NCI-H187 treated with DMSO at 0.1 percent for 48 hours (cell line): ENCODE results near the gene MYB.

Experiments
- DNase-seq: peaks from one replicate; lab custom pipeline; 2025; lab: John Stamatoyannopoulos, UW

The MYB gene

GRCh38 chr6:135251498-135252441 is 70.7 kb downstream of the MYB start:
- peak; percentile 78 for DNase-seq

DNA sequence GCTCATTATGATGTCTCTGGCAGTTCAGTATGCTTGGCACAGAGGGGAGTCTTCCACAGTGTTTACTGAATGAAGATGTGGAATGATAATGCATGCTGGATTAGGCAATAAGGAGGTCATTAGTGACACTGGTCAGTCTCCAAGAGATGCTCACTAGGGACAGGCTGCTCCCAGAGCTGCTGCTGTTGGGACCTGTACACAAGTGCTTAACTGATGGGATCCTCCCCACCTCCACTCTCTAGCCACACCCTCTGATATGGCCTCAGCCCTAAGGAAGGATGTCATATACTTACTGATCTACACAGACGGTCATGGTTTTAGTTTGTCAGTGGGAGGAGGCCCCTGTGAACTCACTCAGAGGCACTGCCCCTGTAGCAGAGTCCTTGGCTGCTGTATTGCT is 73.4 kb downstream of the MYB start:
- DNase-seq, result no peak

DNA sequence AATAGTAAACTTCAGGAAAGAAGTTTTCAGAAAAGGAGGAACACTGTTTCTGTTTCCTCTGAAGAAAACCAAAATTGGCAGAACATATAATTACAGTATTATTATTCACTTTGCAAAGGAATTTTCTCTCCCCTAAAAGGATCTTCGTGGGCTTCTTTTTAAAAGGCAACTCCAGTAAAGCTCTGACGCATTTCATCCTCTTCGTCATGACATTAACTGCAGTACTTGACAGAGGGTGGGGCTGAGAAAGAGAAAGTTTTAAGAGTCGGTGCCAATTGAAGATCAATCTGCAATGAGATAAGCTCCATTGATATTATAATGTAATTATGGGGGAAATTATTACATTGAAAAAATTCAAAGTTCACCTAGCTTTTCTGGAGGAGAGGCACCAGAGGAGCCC is 75.8 kb downstream of the MYB start:
- no peak for DNase-seq

GRCh38 chr6:135257631-135258405 is 76.7 kb downstream of the MYB start:
- no peak for DNase-seq

DNA sequence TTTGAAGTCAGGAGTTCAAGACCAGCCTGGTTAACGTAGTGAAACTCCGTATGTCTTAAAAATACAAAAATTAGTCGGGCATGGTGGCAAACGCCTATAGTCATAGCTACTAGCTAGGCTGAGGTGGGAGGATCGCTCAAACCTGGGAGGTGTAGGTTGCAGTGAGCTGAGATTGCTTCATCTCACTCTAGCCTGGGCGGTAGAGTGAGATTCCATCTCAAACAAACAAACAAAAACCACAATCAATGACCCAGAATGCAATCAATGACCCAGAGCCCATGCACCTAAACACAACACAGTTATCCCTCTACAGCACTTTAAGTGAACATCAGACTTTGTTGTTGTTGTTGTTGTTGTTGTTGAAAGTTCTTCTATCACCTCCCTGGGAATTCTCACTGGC is 77.9 kb downstream of the MYB start:
- no peak for DNase-seq

DNA sequence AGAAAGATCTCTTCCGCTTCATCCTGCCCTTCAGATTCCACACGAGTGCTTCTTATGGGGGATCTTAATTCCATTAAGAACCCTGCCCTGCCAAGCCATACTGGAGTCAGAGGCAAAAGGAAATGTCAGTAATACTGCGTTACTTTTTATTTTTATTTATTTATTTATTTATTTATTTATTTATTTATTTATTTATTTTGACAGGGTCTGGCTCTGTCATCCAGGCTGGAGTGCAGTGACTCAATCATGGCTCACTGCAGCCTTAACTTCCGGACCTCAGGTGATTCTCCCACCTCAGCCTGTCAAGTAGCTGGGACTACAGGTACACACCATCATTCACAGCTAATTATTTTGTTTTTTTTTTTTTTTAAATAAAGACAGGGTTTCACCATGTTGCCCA is 79.5 kb downstream of the MYB start:
- no peak for DNase-seq

- DNase-seq, result no peak
These were observed 81.0 kb downstream of the MYB start for GRCh38 chr6:135261872-135262725.

- DNase-seq, result no peak
These were observed 84.2 kb downstream of the MYB start for GRCh38 chr6:135265278-135265677.

DNA sequence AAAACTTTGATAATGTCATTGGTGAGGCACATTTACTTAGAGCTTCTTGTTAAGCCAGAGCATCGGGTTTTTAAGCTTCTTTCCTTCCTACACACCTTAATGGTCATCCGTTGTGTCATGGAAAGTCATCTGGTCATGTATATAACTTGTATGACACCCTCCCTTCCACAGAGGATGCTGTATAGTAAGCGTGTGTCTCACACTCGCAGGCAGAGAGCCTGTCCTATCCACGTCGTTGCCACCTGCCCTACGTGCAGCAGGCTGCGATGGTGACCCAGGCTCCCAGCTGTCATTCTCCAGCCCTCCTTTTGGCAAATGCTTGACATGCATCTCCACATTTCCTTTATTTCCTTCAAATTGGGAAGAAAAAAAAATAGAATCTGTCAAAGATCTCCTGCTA is 85.6 kb downstream of the MYB start:
- DNase-seq, result no peak

DNA sequence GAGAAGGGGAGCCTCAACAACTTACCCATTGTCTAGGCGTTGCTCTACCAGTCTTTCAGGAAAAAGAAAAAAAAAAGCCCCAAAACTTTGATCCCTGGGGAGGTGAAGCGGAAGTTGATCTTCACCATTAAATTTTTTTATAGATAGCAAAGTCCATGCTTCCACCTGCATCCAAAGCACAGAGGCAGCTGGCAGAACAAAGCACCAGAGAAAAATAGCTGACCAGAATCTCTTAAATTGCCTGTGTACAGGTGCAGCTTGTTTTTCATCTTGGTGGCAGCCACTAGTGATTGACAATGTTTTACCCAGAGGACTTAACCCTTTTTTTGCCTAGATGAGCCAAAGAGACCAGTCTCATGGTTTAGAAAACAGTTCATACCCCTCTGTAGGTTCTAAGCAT is 86.0 kb downstream of the MYB start:
- DNase-seq, result peak; percentile 75

DNA sequence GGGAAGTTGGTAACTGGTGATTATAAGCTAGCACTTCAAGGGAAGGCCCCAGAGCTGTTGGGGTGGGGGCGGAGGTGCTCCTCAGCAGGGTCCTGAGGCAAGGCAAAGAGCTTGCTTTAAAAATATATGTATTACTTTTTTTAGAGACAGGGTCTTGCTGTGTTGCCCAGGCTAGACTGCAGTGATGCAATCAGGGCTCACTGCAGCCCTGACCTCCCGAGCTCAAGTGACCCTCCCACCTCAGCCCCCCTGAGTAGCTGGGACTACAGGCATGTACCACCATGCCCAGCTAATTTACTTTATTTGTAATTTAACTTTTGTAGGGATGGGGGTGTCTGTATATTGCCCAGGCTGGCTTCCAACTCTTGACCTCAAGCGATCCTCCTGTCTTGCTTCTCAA is 87.2 kb downstream of the MYB start:
- DNase-seq, result no peak

DNA sequence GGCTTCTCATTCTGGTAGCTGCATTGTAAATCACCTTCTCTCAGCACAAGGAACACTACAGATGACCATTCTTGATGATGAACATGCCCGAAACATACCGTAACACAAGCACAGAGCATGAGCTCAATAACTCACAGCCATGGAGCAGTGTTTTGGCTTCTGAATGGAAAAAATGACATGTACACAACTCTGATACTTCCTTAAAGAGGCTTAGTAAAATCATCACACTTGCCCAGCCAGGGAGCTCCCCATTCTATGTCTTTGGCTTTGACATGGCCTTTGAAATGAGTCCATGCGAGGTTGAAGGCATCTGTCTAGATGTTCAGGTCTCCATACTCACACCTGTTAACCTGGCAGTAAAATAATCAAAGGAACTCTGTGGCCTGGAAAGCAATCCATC is 87.6 kb downstream of the MYB start:
- DNase-seq, result no peak
